ENCODE results near the gene USF1. TPM values are rescaled to one million over a fixed set of nuclear protein-coding genes. Genes with fewer than 3 reads are reported as not detected.
A peak's percentile ranks its signal among the peaks of the same experiment; 100 is the strongest.
"Not testable (repeated sequence)": the region's sequence is repeated elsewhere in the genome, so short reads cannot be mapped to it uniquely, and the experiment has no call there.

USF1 gene
- total and polyA plus RNA-seq, 4 donors: 67.5 to 95.1 (median 73.5) TPM

- Histone ChIP-seq H3K9ac (ENCODE audit: insufficient read depth in 1 of 2, low read length in 2 of 2) (peak overlapping the region in 1 of 2 donors; percentile 3), H3K4me1 (ENCODE audit: control insufficient read depth in 5 of 5, insufficient read depth in 5 of 5, low read length in 5 of 5) (peaks cover 0 to 11% (median 4%) of the 10 kb centered on the region in 5 donors), H3K4me3 (no peak overlapping the region), H3K27me3 (ENCODE audit: control insufficient read depth in 3 of 3, insufficient read depth in 3 of 3, low read length in 2 of 3) (no peaks in the 10 kb centered on the region), H3K27ac (ENCODE audit: low read depth in 1 of 2, low read length in 1 of 2) (no peak overlapping the region), H3K9me3 (ENCODE audit: control insufficient read depth in 4 of 4, insufficient read depth in 3 of 4, low read length in 3 of 4) (no peaks in the 10 kb centered on the region), H3K36me3 (ENCODE audit: control insufficient read depth in 4 of 4, insufficient read depth in 4 of 4, low read length in 4 of 4) (peaks cover 0 to 3% (median 0%) of the 10 kb centered on the region in 4 donors)
- peak; percentile 44 for ATAC-seq (ENCODE audit: insufficient read depth, low FRiP score)
- DNase-seq: peak; percentile 47 to 87 (median 84)
- TF ChIP-seq CTCF (IDR thresholded peaks at IDR 0.05; ENCODE audit: control extremely low read depth, extremely low read depth): peak; percentile 35
- WGBS, 2 donors: 75 to 79% methylated on average over 14 of the region's 14 CpGs
Observed at GRCh38 chr1:160993544-160994193, 52.1 kb downstream of the USF1 start.

GRCh38 chr1:160992036-160992435 is 53.7 kb downstream of the USF1 start:
- not testable (repeated sequence) for H3K4me3 ChIP-seq; H3K27ac ChIP-seq (ENCODE audit: low read depth in 1 of 2, low read length in 1 of 2); H3K9me3 ChIP-seq (ENCODE audit: control insufficient read depth in 4 of 4, insufficient read depth in 3 of 4, low read length in 3 of 4); H3K36me3 ChIP-seq (ENCODE audit: control insufficient read depth in 4 of 4, insufficient read depth in 4 of 4, low read length in 4 of 4); H3K27me3 ChIP-seq (ENCODE audit: control insufficient read depth in 3 of 3, insufficient read depth in 3 of 3, low read length in 2 of 3); ATAC-seq (ENCODE audit: insufficient read depth, low FRiP score); H3K9ac ChIP-seq (ENCODE audit: insufficient read depth in 1 of 2, low read length in 2 of 2); DNase-seq; H3K4me1 ChIP-seq (ENCODE audit: control insufficient read depth in 5 of 5, insufficient read depth in 5 of 5, low read length in 5 of 5)
- 73 to 95% methylated on average over 4 of the region's 4 CpGs for WGBS, 2 donors

Small RNAs within 50 kb of the gene (small RNA-seq; reads per million reads assigned to genes)
- not detected for gene AL591806.2 (ENCODE audit: low replicate concordance)

Other genes starting within 250 kb of the USF1 start
- gene LY9, start 249.8 kb downstream of the USF1 start, total RNA-seq: 1 to 10 TPM; 1.3 to 3.4 TPM
- gene LY9, start 249.8 kb downstream of the USF1 start, polyA plus RNA-seq: 1 to 10 TPM in 1 of 2 donors, under 1 TPM in 1; 0.94 to 1.5 TPM
- gene CD244, start 183.1 kb downstream of the USF1 start, total RNA-seq: 1 to 10 TPM; 1.5 to 3.2 TPM
- gene CD244, start 183.1 kb downstream of the USF1 start, polyA plus RNA-seq: 1 to 10 TPM in 1 of 2 donors, under 1 TPM in 1; 0.57 to 3.1 TPM
- gene ITLN1, start 160.8 kb downstream of the USF1 start, total RNA-seq: 1 to 10 TPM; 1.6 to 3.3 TPM
- 100 to 1,000 TPM in 1 of 2 donors, under 1 TPM in 1; 0.86 to 110 TPM for gene ITLN1, start 160.8 kb downstream of the USF1 start, polyA plus RNA-seq
- gene ITLN2, start 91.2 kb downstream of the USF1 start, total RNA-seq: 10 to 100 TPM in 1 of 2 donors, 1 to 10 TPM in 1; 1.6 to 13.8 TPM
- gene ITLN2, start 91.2 kb downstream of the USF1 start, polyA plus RNA-seq: 10 to 100 TPM in 1 of 2 donors, 1 to 10 TPM in 1; 9.0 to 23.7 TPM
- gene F11R, start 24.8 kb downstream of the USF1 start, total RNA-seq: 100 to 1,000 TPM; 174 to 201 TPM
- gene F11R, start 24.8 kb downstream of the USF1 start, polyA plus RNA-seq: 100 to 1,000 TPM in 1 of 2 donors, 10 to 100 TPM in 1; 91.7 to 107 TPM
- gene TSTD1, start 7.0 kb downstream of the USF1 start, total RNA-seq: 10 to 100 TPM; 43.2 to 67.9 TPM
- 100 to 1,000 TPM in 1 of 2 donors, 10 to 100 TPM in 1; 77.8 to 187 TPM for gene TSTD1, start 7.0 kb downstream of the USF1 start, polyA plus RNA-seq
- 10 to 100 TPM; 10.5 to 49.5 TPM for gene ARHGAP30, start 23.9 kb upstream of the USF1 start, total RNA-seq
- gene ARHGAP30, start 23.9 kb upstream of the USF1 start, polyA plus RNA-seq: 10 to 100 TPM; 18.1 to 66.3 TPM
- gene NECTIN4, start 43.6 kb upstream of the USF1 start, total RNA-seq: 10 to 100 TPM; 11.7 to 12.5 TPM
- 1 to 10 TPM; 6.2 to 8.1 TPM for gene NECTIN4, start 43.6 kb upstream of the USF1 start, polyA plus RNA-seq
- 10 to 100 TPM in 1 of 2 donors, 1 to 10 TPM in 1; 7.1 to 13.0 TPM for gene KLHDC9, start 52.4 kb upstream of the USF1 start, total RNA-seq
- gene KLHDC9, start 52.4 kb upstream of the USF1 start, polyA plus RNA-seq: 1 to 10 TPM; 5.8 to 8.6 TPM
- gene PFDN2, start 72.1 kb upstream of the USF1 start, total RNA-seq: 10 to 100 TPM; 21.5 to 46.7 TPM
- gene PFDN2, start 72.1 kb upstream of the USF1 start, polyA plus RNA-seq: 100 to 1,000 TPM; 140 to 324 TPM
- gene NIT1, start 72.1 kb upstream of the USF1 start, total RNA-seq: 10 to 100 TPM; 35.6 to 40.4 TPM
- gene NIT1, start 72.1 kb upstream of the USF1 start, polyA plus RNA-seq: 10 to 100 TPM; 26.9 to 40.3 TPM
- 10 to 100 TPM; 25.0 to 38.8 TPM for gene DEDD, start 86.7 kb upstream of the USF1 start, total RNA-seq
- gene DEDD, start 86.7 kb upstream of the USF1 start, polyA plus RNA-seq: 10 to 100 TPM; 19.4 to 36.8 TPM
- 100 to 1,000 TPM in 1 of 2 donors, 10 to 100 TPM in 1; 99.6 to 101 TPM for gene UFC1, start 108.0 kb upstream of the USF1 start, total RNA-seq
- gene UFC1, start 108.0 kb upstream of the USF1 start, polyA plus RNA-seq: 100 to 1,000 TPM; 122 to 149 TPM
- 10 to 100 TPM; 22.6 to 28.6 TPM for gene USP21, start 113.5 kb upstream of the USF1 start, total RNA-seq
- 10 to 100 TPM; 18.2 to 19.9 TPM for gene USP21, start 113.5 kb upstream of the USF1 start, polyA plus RNA-seq
- gene PPOX, start 120.4 kb upstream of the USF1 start, total RNA-seq: 10 to 100 TPM; 33.1 to 34.1 TPM
- 10 to 100 TPM; 14.8 to 33.0 TPM for gene PPOX, start 120.4 kb upstream of the USF1 start, polyA plus RNA-seq
- gene B4GALT3, start 131.5 kb upstream of the USF1 start, total RNA-seq: 10 to 100 TPM; 28.0 to 34.2 TPM
- 10 to 100 TPM; 25.7 to 34.6 TPM for gene B4GALT3, start 131.5 kb upstream of the USF1 start, polyA plus RNA-seq
- gene ADAMTS4, start 153.1 kb upstream of the USF1 start, total RNA-seq: 10 to 100 TPM in 1 of 2 donors, 1 to 10 TPM in 1; 2.3 to 18.8 TPM
- gene ADAMTS4, start 153.1 kb upstream of the USF1 start, polyA plus RNA-seq: 10 to 100 TPM in 1 of 2 donors, 1 to 10 TPM in 1; 7.2 to 22.3 TPM
- 100 to 1,000 TPM in 1 of 2 donors, 10 to 100 TPM in 1; 81.0 to 104 TPM for gene NDUFS2, start 156.4 kb upstream of the USF1 start, total RNA-seq
- 10 to 100 TPM; 40.2 to 95.2 TPM for gene NDUFS2, start 156.4 kb upstream of the USF1 start, polyA plus RNA-seq
- gene FCER1G, start 169.3 kb upstream of the USF1 start, total RNA-seq: 100 to 1,000 TPM in 1 of 2 donors, 10 to 100 TPM in 1; 41.6 to 169 TPM
- 1,000 to 10,000 TPM in 1 of 2 donors, 100 to 1,000 TPM in 1; 275 to 1,998 TPM for gene FCER1G, start 169.3 kb upstream of the USF1 start, polyA plus RNA-seq
- 1 to 10 TPM in 1 of 2 donors, not detected in 1; 2.3 TPM for gene APOA2, start 177.7 kb upstream of the USF1 start, total RNA-seq
- 1 to 10 TPM in 1 of 2 donors, not detected in 1; 1.4 TPM for gene APOA2, start 177.7 kb upstream of the USF1 start, polyA plus RNA-seq
- 10 to 100 TPM in 1 of 2 donors, 1 to 10 TPM in 1; 4.9 to 13.0 TPM for gene TOMM40L, start 180.1 kb upstream of the USF1 start, total RNA-seq
- 10 to 100 TPM in 1 of 2 donors, 1 to 10 TPM in 1; 6.8 to 11.1 TPM for gene TOMM40L, start 180.1 kb upstream of the USF1 start, polyA plus RNA-seq
- gene NR1I3, start 192.2 kb upstream of the USF1 start, total RNA-seq: not detected
- gene NR1I3, start 192.2 kb upstream of the USF1 start, polyA plus RNA-seq: under 1 TPM in 1 of 2 donors, not detected in 1; 0.17 TPM
- gene PCP4L1, start 212.8 kb upstream of the USF1 start, total RNA-seq: 1 to 10 TPM; 3.6 to 5.8 TPM
- 1 to 10 TPM; 6.9 to 9.3 TPM for gene PCP4L1, start 212.8 kb upstream of the USF1 start, polyA plus RNA-seq

All from lung (tissue), 13 donors.